ENCODE measurements around the gene ANKRD12. TPM values are rescaled to one million over a fixed set of nuclear protein-coding genes. Genes with fewer than 3 reads are reported as not detected.

The ANKRD12 gene
- polyA plus RNA-seq, 1 donor from 2014 or later, result 32.3 TPM

DNA sequence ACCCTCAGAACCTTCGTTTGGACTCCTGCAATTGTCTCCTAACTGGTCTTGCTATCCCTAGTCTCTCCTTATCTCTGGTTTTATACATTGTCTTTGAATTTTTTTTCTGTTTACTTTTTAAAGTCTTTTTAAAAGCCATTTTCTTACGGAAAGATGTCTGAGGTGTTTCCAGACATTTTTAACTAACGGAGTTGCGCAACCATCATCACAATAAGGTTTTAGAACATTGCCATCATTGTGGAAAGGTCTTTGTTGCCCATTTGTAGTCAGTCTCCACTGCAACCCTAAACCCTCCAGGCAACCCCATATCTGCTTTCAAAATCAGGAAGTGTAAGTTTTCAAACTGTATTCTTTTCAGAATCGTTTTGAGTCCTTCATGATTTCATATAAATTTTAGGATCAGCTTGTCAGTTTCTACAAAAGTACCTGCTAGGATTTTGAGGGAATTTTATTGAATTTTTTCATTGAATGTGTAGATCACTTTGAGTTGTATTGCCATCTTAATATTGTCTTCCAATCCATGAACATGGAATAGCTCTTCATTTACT lies 46.3 kb downstream of the ANKRD12 start:
- H2AFZ ChIP-seq (ENCODE audit: low read depth, low read length), result no peak overlapping the region
- H3K9me3 ChIP-seq (ENCODE audit: low read length), result no peaks in the 10 kb centered on the region
- H3K36me3 ChIP-seq (ENCODE audit: insufficient read depth, low read length), result peaks cover 4% of the 10 kb centered on the region
- no peak overlapping the region for H3K4me3 ChIP-seq (ENCODE audit: low read length)
- H3K4me2 ChIP-seq (ENCODE audit: low read length), result no peak overlapping the region
- TF ChIP-seq RAD21 (conservative IDR thresholded peaks at IDR 0.05) (no peak), TAF1 (IDR thresholded peaks at IDR 0.05; ENCODE audit: low read depth) (no peak), EP300 (conservative IDR thresholded peaks at IDR 0.05; ENCODE audit: poor library complexity, severe bottlenecking) (no peak), MXI1 (conservative IDR thresholded peaks at IDR 0.05; ENCODE audit: poor library complexity, severe bottlenecking) (no peak), SMC3 (conservative IDR thresholded peaks at IDR 0.05; ENCODE audit: poor library complexity) (no peak), POLR2AphosphoS5 (IDR thresholded peaks at IDR 0.05) (no peak), EZH2 (IDR thresholded peaks at IDR 0.05; ENCODE audit: borderline replicate concordance, insufficient read depth, low read length, poor library complexity, severe bottlenecking) (no peak)
- TF ChIP-seq, protein P1, sequence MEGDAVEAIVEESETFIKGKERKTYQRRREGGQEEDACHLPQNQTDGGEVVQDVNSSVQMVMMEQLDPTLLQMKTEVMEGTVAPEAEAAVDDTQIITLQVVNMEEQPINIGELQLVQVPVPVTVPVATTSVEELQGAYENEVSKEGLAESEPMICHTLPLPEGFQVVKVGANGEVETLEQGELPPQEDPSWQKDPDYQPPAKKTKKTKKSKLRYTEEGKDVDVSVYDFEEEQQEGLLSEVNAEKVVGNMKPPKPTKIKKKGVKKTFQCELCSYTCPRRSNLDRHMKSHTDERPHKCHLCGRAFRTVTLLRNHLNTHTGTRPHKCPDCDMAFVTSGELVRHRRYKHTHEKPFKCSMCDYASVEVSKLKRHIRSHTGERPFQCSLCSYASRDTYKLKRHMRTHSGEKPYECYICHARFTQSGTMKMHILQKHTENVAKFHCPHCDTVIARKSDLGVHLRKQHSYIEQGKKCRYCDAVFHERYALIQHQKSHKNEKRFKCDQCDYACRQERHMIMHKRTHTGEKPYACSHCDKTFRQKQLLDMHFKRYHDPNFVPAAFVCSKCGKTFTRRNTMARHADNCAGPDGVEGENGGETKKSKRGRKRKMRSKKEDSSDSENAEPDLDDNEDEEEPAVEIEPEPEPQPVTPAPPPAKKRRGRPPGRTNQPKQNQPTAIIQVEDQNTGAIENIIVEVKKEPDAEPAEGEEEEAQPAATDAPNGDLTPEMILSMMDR (IDR thresholded peaks at IDR 0.05; ENCODE audit: poor library complexity, severe bottlenecking), result no peak
- TF ChIP-seq, protein P2, sequence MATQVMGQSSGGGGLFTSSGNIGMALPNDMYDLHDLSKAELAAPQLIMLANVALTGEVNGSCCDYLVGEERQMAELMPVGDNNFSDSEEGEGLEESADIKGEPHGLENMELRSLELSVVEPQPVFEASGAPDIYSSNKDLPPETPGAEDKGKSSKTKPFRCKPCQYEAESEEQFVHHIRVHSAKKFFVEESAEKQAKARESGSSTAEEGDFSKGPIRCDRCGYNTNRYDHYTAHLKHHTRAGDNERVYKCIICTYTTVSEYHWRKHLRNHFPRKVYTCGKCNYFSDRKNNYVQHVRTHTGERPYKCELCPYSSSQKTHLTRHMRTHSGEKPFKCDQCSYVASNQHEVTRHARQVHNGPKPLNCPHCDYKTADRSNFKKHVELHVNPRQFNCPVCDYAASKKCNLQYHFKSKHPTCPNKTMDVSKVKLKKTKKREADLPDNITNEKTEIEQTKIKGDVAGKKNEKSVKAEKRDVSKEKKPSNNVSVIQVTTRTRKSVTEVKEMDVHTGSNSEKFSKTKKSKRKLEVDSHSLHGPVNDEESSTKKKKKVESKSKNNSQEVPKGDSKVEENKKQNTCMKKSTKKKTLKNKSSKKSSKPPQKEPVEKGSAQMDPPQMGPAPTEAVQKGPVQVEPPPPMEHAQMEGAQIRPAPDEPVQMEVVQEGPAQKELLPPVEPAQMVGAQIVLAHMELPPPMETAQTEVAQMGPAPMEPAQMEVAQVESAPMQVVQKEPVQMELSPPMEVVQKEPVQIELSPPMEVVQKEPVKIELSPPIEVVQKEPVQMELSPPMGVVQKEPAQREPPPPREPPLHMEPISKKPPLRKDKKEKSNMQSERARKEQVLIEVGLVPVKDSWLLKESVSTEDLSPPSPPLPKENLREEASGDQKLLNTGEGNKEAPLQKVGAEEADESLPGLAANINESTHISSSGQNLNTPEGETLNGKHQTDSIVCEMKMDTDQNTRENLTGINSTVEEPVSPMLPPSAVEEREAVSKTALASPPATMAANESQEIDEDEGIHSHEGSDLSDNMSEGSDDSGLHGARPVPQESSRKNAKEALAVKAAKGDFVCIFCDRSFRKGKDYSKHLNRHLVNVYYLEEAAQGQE (IDR thresholded peaks at IDR 0.05; ENCODE audit: borderline replicate concordance), result no peak
- H3K9me2 ChIP-seq (ENCODE audit: insufficient read depth, low read length), result no peaks in the 10 kb centered on the region
- H3K9ac ChIP-seq (ENCODE audit: low read length), result no peak overlapping the region
- no peaks in the 10 kb centered on the region for H3F3A ChIP-seq (ENCODE audit: insufficient read depth, low read length, poor library complexity, severe bottlenecking)
- H3K79me2 ChIP-seq (replicated peaks; ENCODE audit: insufficient read depth, low read length), result peaks cover 28% of the 10 kb centered on the region
- H3K27ac ChIP-seq (ENCODE audit: low read length), result no peak overlapping the region
- H4K20me1 ChIP-seq (ENCODE audit: insufficient read depth), result no peaks in the 10 kb centered on the region
- no peaks in the 10 kb centered on the region for H3K27me3 ChIP-seq (ENCODE audit: insufficient read depth, low read depth, low read length)

DNA sequence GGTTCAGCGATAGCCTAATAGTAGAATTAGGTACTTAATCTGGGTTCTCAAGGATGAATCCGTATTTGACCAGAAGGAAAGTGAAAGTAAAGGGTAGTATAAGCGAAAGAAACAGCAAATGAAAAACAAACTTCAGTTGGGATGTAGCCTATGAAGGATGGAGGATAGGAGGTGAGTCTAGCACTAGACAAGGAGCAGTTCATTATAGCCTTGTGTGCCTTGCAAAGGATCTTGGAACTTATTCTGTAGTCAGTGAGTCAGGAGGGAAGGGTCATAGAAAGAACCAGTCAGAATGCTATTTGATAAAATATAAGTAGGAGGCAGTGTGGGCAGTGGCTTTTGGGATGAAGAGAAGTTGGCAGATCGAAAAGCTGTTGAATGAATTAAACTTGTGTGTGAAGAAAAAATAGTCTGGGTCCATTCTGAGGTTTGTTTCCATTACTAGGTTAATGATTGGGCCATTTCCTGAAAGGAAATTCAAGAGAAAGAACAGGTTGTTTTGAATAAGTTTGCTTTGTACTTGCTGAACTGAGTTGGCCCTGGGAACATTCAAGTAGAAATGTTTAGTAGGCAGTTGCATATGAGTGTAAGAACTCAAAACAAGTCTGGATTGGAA lies 48.5 kb downstream of the ANKRD12 start:
- H3F3A ChIP-seq (ENCODE audit: insufficient read depth, low read length, poor library complexity, severe bottlenecking), result no peaks in the 10 kb centered on the region
- no peak overlapping the region for H3K9ac ChIP-seq (ENCODE audit: low read length)
- no peak overlapping the region for H3K4me2 ChIP-seq (ENCODE audit: low read length)
- H4K20me1 ChIP-seq (ENCODE audit: insufficient read depth), result no peaks in the 10 kb centered on the region
- no peaks in the 10 kb centered on the region for H3K9me2 ChIP-seq (ENCODE audit: insufficient read depth, low read length)
- H3K27me3 ChIP-seq (ENCODE audit: insufficient read depth, low read depth, low read length), result no peaks in the 10 kb centered on the region
- no peaks in the 10 kb centered on the region for H3K9me3 ChIP-seq (ENCODE audit: low read length)
- no peak overlapping the region for H3K27ac ChIP-seq (ENCODE audit: low read length)
- no peak overlapping the region for H3K4me3 ChIP-seq (ENCODE audit: low read length)
- H2AFZ ChIP-seq (ENCODE audit: low read depth, low read length), result no peak overlapping the region
- TF ChIP-seq EP300 (conservative IDR thresholded peaks at IDR 0.05; ENCODE audit: poor library complexity, severe bottlenecking) (no peak), SMC3 (conservative IDR thresholded peaks at IDR 0.05; ENCODE audit: poor library complexity) (no peak), EZH2 (IDR thresholded peaks at IDR 0.05; ENCODE audit: borderline replicate concordance, insufficient read depth, low read length, poor library complexity, severe bottlenecking) (no peak), MXI1 (conservative IDR thresholded peaks at IDR 0.05; ENCODE audit: poor library complexity, severe bottlenecking) (no peak), TAF1 (IDR thresholded peaks at IDR 0.05; ENCODE audit: low read depth) (no peak), POLR2AphosphoS5 (IDR thresholded peaks at IDR 0.05) (no peak), RAD21 (conservative IDR thresholded peaks at IDR 0.05) (no peak)
- TF ChIP-seq, protein P2 (IDR thresholded peaks at IDR 0.05; ENCODE audit: borderline replicate concordance), result no peak
- TF ChIP-seq, protein P1 (IDR thresholded peaks at IDR 0.05; ENCODE audit: poor library complexity, severe bottlenecking), result no peak
- peaks cover 7% of the 10 kb centered on the region for H3K36me3 ChIP-seq (ENCODE audit: insufficient read depth, low read length)
- H3K79me2 ChIP-seq (replicated peaks; ENCODE audit: insufficient read depth, low read length), result peaks cover 16% of the 10 kb centered on the region

Measured in neural cell (in vitro differentiated cells).